Erythroblast (primary cell): ENCODE results near the gene USP17L12.
"Not testable (repeated sequence)": the region's sequence is repeated elsewhere in the genome, so short reads cannot be mapped to it uniquely, and the experiment has no call there.

Source experiments
- GATA1 ChIP-seq: IDR thresholded peaks from 2 replicates; pipeline ENCODE4 v1.6.1; 2011; ENCODE audit warnings: low read depth, mild to moderate bottlenecking, control low read depth, low read length, moderate library complexity
- POLR2A ChIP-seq: IDR thresholded peaks from 2 replicates; pipeline ENCODE4 v1.6.1; 2011; ENCODE audit warnings: mild to moderate bottlenecking, low read length

DNA sequence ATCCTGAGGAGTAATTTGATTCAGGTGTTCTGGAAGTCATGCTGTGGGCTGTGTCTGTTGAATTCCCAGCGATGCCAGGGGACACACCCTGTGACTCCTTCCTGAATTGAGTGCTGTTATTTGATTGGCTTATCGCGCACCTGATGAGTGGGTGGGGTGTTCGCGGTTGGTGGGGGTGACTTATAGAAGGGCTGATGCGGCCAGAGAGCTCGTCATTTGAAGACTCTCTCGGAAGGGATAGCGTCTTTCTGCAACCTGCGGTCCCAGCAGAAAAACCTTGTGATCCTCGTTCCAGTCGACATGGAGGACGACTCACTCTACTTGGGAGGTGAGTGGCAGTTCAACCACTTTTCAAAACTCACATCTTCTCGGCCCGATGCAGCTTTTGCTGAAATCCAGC is 37.9 kb downstream of the USP17L12 start, which contains the start of gene USP17L20:
- not testable (repeated sequence) for TF ChIP-seq POLR2A, GATA1
